K562 (cell line): ENCODE measurements around the gene COL4A1. TPM values are rescaled to one million over a fixed set of nuclear protein-coding genes. Genes with fewer than 3 reads are reported as not detected.

ENCODE experiments used
- ATAC-seq: fragments of 200-7000 bp; cut with Tn5 transposase; 3 replicates; pipeline ENCODE4 v1.9.1; 2020; ENCODE audit warnings: moderate library complexity
- BruUV-seq: library from RNA; stranded (reverse); fragments of 400-500 nt; replicated peaks from 2 replicates; lab custom pipeline; 2021; lab: Mats Ljungman, UMichigan
- CTCF ChIA-PET: fragments of 300-600 bp; formaldehyde crosslinking; extraction: SDS; loops from one replicate; lab custom pipeline; 2021; ENCODE audit warnings: low intra/inter-chr PET ratio; lab: Yijun Ruan, JAX
- POLR2A ChIA-PET: fragments of 300-600, 350-650 bp; sonication (Branson Sonifier 250); formaldehyde crosslinking; extraction: SDS; loops from one replicate; lab custom pipeline; 2021; ENCODE audit warnings: antibody characterized with exemption, inconsistent platforms; lab: Yijun Ruan, JAX
- DNase-seq, 4 experiments: peaks; one replicate each; pipeline versions ENCODE4 v3.0.0 to v3.0.0-alpha.2; 2011 to 2018; ENCODE audit warnings: low spot score in 3 of 4, mixed read lengths in 3 of 4; ENCODE audit errors: extremely low read depth in 1 of 4
- FAIRE-seq: peaks from 2 replicates; lab custom pipeline; 2011; peaks lifted over from hg19 to GRCh38; lab: Jason Lieb, UNC
- H2AFZ ChIP-seq: 2 replicates; pipeline ENCODE4 v1.6.0; 2011; ENCODE audit warnings: low read depth, low read length, control low read depth, inconsistent platforms
- H3K27ac ChIP-seq: fragments of 200-600 bp; 3 replicates; pipeline ENCODE4 v1.8.0; 2011; ENCODE audit warnings: low read depth, mild to moderate bottlenecking, control low read depth, inconsistent platforms, low read length, moderate library complexity, mixed read lengths; ENCODE audit errors: extremely low read depth
- H3K27me3 ChIP-seq, 2 experiments: fragments of 300-600 bp in 1 of 2; 2 replicates in 1 of 2; 3 replicates in 1 of 2; pipeline versions ENCODE4 v1.6.0 to v1.8.0; 2011; ENCODE audit warnings: inconsistent platforms in 2 of 2, low read length in 2 of 2, mild to moderate bottlenecking in 1 of 2, mixed read lengths in 1 of 2, moderate library complexity in 1 of 2; ENCODE audit not compliant: control insufficient read depth in 2 of 2, insufficient read depth in 2 of 2
- H3K36me3 ChIP-seq: fragments of 300-600 bp; 3 replicates; pipeline ENCODE4 v1.8.0; 2011; ENCODE audit warnings: mild to moderate bottlenecking, low read length, inconsistent platforms; ENCODE audit not compliant: control insufficient read depth, insufficient read depth
- H3K4me1 ChIP-seq, 2 experiments: fragments of 200-600 bp in 1 of 2; replicated peaks in 1 of 2; 2 replicates in 1 of 2; 3 replicates in 1 of 2; pipeline versions ENCODE4 v1.5.1 to v1.8.0; 2011; ENCODE audit warnings: inconsistent platforms in 2 of 2, low read length in 2 of 2, mild to moderate bottlenecking in 1 of 2, mixed read lengths in 1 of 2, moderate library complexity in 1 of 2; ENCODE audit not compliant: control insufficient read depth in 2 of 2, insufficient read depth in 2 of 2
- H3K4me2 ChIP-seq: 2 replicates; pipeline ENCODE4 v1.6.1; 2011; ENCODE audit warnings: low read length, control low read depth, inconsistent platforms, mixed read lengths; ENCODE audit not compliant: insufficient read depth
- H3K4me3 ChIP-seq: fragments of 200-600 bp; sonication (generic), shearing (Covaris generic); 2 replicates; pipeline ENCODE4 v1.5.1; 2016; ENCODE audit warnings: control low read depth, inconsistent platforms
- H3K79me2 ChIP-seq: fragments of 200-600 bp; 3 replicates; pipeline ENCODE4 v1.8.0; 2011; ENCODE audit warnings: low read length, inconsistent platforms; ENCODE audit not compliant: control insufficient read depth, insufficient read depth
- H3K9ac ChIP-seq, 2 experiments: 2 replicates each; pipeline versions ENCODE4 v1.6.0 to v1.6.1; 2011; ENCODE audit warnings: low read depth in 2 of 2, low read length in 2 of 2, control low read depth in 1 of 2, inconsistent platforms in 1 of 2, mild to moderate bottlenecking in 1 of 2, mixed read lengths in 1 of 2; ENCODE audit not compliant: insufficient read depth in 1 of 2
- H3K9me1 ChIP-seq: one replicate; pipeline ENCODE4 v1.6.0; 2011; ENCODE audit warnings: inconsistent platforms, mild to moderate bottlenecking, low read length, moderate library complexity; ENCODE audit not compliant: control insufficient read depth, insufficient read depth
- H3K9me3 ChIP-seq: replicated peaks from 2 replicates; pipeline ENCODE4 v1.5.1; 2011; ENCODE audit warnings: low read depth, low read length, inconsistent platforms; ENCODE audit not compliant: control insufficient read depth, insufficient read depth
- H4K20me1 ChIP-seq: replicated peaks from 2 replicates; pipeline ENCODE4 v1.6.1; 2011; ENCODE audit warnings: low read length, inconsistent platforms, mixed read lengths; ENCODE audit not compliant: control insufficient read depth, insufficient read depth
- EP300 ChIP-seq: IDR thresholded peaks from 2 replicates; pipeline ENCODE4 v1.6.1; 2012; ENCODE audit warnings: low read length, improper control_type of control experiment
- GABPA ChIP-seq: fragments of 200-800 bp; sonication (Bioruptor generic); conservative IDR thresholded peaks from 2 replicates; pipeline ENCODE4 v1.6.1; 2016; ENCODE audit warnings: low read depth, missing genetic modification characterization, missing compliant biosample characterization
- GMEB1 ChIP-seq: fragments of 250-450 bp; sonication (Bioruptor Pico); IDR thresholded peaks from 2 replicates; pipeline ENCODE4 v1.4.0; 2020; ENCODE audit warnings: mild to moderate bottlenecking
- KAT8 ChIP-seq: fragments of 450-650 bp; IDR thresholded peaks from 2 replicates; pipeline ENCODE4 v1.6.1; 2016; ENCODE audit warnings: low read depth, mild to moderate bottlenecking
- RBM14 ChIP-seq: fragments of 200-400 bp; formaldehyde crosslinking; IDR thresholded peaks from 2 replicates; pipeline ENCODE4 v1.6.1; 2018; ENCODE audit warnings: low read depth, mild to moderate bottlenecking, low read length, moderate library complexity, borderline replicate concordance; ENCODE audit not compliant: insufficient read depth
- RERE ChIP-seq: sonication (generic); formaldehyde crosslinking; IDR thresholded peaks from 2 replicates; pipeline ENCODE4 v1.8.0; 2023; ENCODE audit warnings: missing genetic modification reagents, mild to moderate bottlenecking, borderline replicate concordance
- SETDB1 ChIP-seq: IDR thresholded peaks from one replicate; pipeline ENCODE4 v1.6.1; 2012; ENCODE audit warnings: low read length, control low read depth, inconsistent platforms
- SIN3A ChIP-seq, 2 experiments: fragments of 150-350 bp in 1 of 2; IDR thresholded peaks; 2 replicates each; pipeline ENCODE4 v1.6.1; 2011 to 2016; ENCODE audit warnings: borderline replicate concordance in 2 of 2, low read depth in 2 of 2, low read length in 2 of 2, mild to moderate bottlenecking in 2 of 2, moderate library complexity in 2 of 2; ENCODE audit not compliant: control insufficient read depth in 1 of 2
- SMARCB1 ChIP-seq: IDR thresholded peaks from 2 replicates; pipeline ENCODE4 v1.6.1; 2011; ENCODE audit warnings: improper control_type of control experiment, low read depth; ENCODE audit not compliant: insufficient read length
- SRSF7 ChIP-seq: fragments of 200-400 bp; formaldehyde crosslinking; optimal IDR thresholded peaks from 2 replicates; pipeline ENCODE3; 2017; ENCODE audit warnings: mild to moderate bottlenecking, low read depth, low read length
- ZNF780A ChIP-seq: fragments of 250-450 bp; sonication (Bioruptor Pico); IDR thresholded peaks from 2 replicates; pipeline ENCODE4 v1.5.0; 2021; ENCODE audit warnings: mild to moderate bottlenecking
- WGBS: fragments of 100-300 bp; shearing (Covaris generic); methylation state at CpG from one replicate; pipeline ENCODE4 v1.1.6; 2016; ENCODE audit warnings: low coverage, mixed read lengths; ENCODE audit not compliant: insufficient coverage; ENCODE audit errors: missing lambda C conversion rate; 5-methylcytosine and 5-hydroxymethylcytosine counted together
- in situ Hi-C: fragments of 300-500 bp; cut with MboI; formaldehyde crosslinking; loops from 4 replicates; pipeline ENCODE4 v1.15.0; 2018; ENCODE audit warnings: inconsistent platforms, mixed read lengths
- intact Hi-C: fragments of 100-400 bp; cut with micrococcal nuclease; formaldehyde crosslinking; loops from 2 replicates; pipeline ENCODE4 v1.14.2; 2022
- polyA plus RNA-seq, 8 experiments: library from polyadenylated mRNA; depleted of rRNA in 4 of 8; stranded (reverse) in 5 of 8; unstranded in 3 of 8; fragments of >200 nt; fragmentation: Nextera tagmentation in 2 of 8; fragmentation: Illumina TruSeq in 1 of 8; extraction: Ambion mirVana in 2 of 8; extraction: Trizol in 1 of 8; gene quantifications; 2 replicates each; pipeline versions ENCODE4 v1.2.1 to v1.2.3, GENCODE V29; 2011 to 2014; ENCODE audit warnings: inconsistent platforms in 1 of 8, missing spikeins in 1 of 8
- total RNA-seq, 7 experiments: library from RNA; depleted of rRNA in 6 of 7; stranded (reverse); fragments of >200 nt in 6 of 7; fragmentation: Illumina TruSeq in 2 of 7; extraction: Trizol in 2 of 7; gene quantifications; 2 replicates each; pipeline versions ENCODE4 v1.2.1 to v1.2.3, GENCODE V29; 2011 to 2021; ENCODE audit warnings: low replicate concordance in 1 of 7

Gene COL4A1
- total and polyA plus RNA-seq, 9 of the 15 experiments (the other 6 are each of a cell fraction or from before 2014, with no cell fraction given), result 0.35 TPM; not detected in 8

- peaks cover 6 to 24% of the 10 kb centered on the region in 2 experiments; a peak in 3 of 5 replicates for H3K27me3 ChIP-seq
- H3K4me3 ChIP-seq, result no peak overlapping the region
- no peak for FAIRE-seq
- no peak overlapping the region for H2AFZ ChIP-seq
- no peak overlapping the region for H3K27ac ChIP-seq
- intact Hi-C loops, result no loop called here
- H3K36me3 ChIP-seq, result no peaks in the 10 kb centered on the region
- POLR2A ChIA-PET, result interaction anchor here (0.5 to 0.6 kb wide), 2 partner anchors 66 to 861 kb away, joined by 3 to 4 read pairs; no protein-coding TSS in a partner anchor
- no peaks in the 10 kb centered on the region for H3K9me1 ChIP-seq
- BruUV-seq, result no TSS peak
- ATAC-seq, result no peak
- no peaks in the 10 kb centered on the region for H4K20me1 ChIP-seq
- no peak overlapping the region for H3K9ac ChIP-seq
- WGBS, result 1% methylated on average over 9 of the region's 10 CpGs
- H3K4me2 ChIP-seq, result no peak overlapping the region
- H3K4me1 ChIP-seq, result peaks cover 0 to 4% of the 10 kb centered on the region in 2 experiments; a peak in 1 of 5 replicates
- in situ Hi-C loops, result no loop called here
- DNase-seq, result no peak
- no peak for TF ChIP-seq EP300
- TF ChIP-seq RERE (CRISPR knock-in tag), result no peak
- no peak for TF ChIP-seq SRSF7
- no peak for TF ChIP-seq SETDB1
- no peak for TF ChIP-seq SMARCB1
- TF ChIP-seq SIN3A (IDR thresholded peaks at IDR 0.05; ENCODE audit: borderline replicate concordance in 2 of 2, control insufficient read depth in 1 of 2, low read depth in 2 of 2, low read length in 2 of 2), result no peak
- TF ChIP-seq ZNF780A (CRISPR knock-in tag), result no peak
- no peak for TF ChIP-seq GABPA
- TF ChIP-seq KAT8, result no peak
- TF ChIP-seq GMEB1 (CRISPR knock-in tag), result no peak
- TF ChIP-seq RBM14, result no peak
- CTCF ChIA-PET, result no interaction called here
- no peaks in the 10 kb centered on the region for H3K9me3 ChIP-seq
- no peaks in the 10 kb centered on the region for H3K79me2 ChIP-seq
These were observed 7.6 kb downstream of the COL4A1 start for GRCh38 chr13:110299283-110299840.
